Fibroblast of lung (primary cell): ENCODE measurements around the gene PIAS1. TPM values are rescaled to one million over a fixed set of nuclear protein-coding genes. Genes with fewer than 3 reads are reported as not detected.

Source experiments
- DNase-seq, 2 donors: peaks; one replicate each; pipeline versions ENCODE4 v3.0.0 to v3.0.0-alpha.2; 2010; ENCODE audit warnings: low read depth in 2 of 2
- H2AFZ ChIP-seq: 2 replicates; pipeline ENCODE4 v1.5.1; 2012; ENCODE audit warnings: low read length, control low read depth, inconsistent platforms
- H3K27ac ChIP-seq: 2 replicates; pipeline ENCODE4 v1.5.1; 2011; ENCODE audit warnings: low read length, control low read depth; ENCODE audit not compliant: insufficient read depth
- H3K27me3 ChIP-seq: 2 replicates; pipeline ENCODE4 v1.5.1; 2011; ENCODE audit warnings: mild to moderate bottlenecking, low read length; ENCODE audit not compliant: control insufficient read depth, insufficient read depth
- H3K36me3 ChIP-seq: 2 replicates; pipeline ENCODE4 v1.5.1; 2011; ENCODE audit warnings: low read length; ENCODE audit not compliant: control insufficient read depth, insufficient read depth
- H3K4me1 ChIP-seq: 2 replicates; pipeline ENCODE4 v1.5.1; 2011; ENCODE audit warnings: low read length; ENCODE audit not compliant: control insufficient read depth, insufficient read depth; ENCODE audit errors: extremely low read depth
- H3K4me2 ChIP-seq: 2 replicates; pipeline ENCODE4 v1.5.1; 2011; ENCODE audit warnings: low read length, control low read depth; ENCODE audit not compliant: insufficient read depth; ENCODE audit errors: extremely low read depth
- H3K4me3 ChIP-seq, 4 experiments: fragments of 200-600 bp in 1 of 4; sonication (generic) in 1 of 4; replicated peaks in 1 of 4; 2 replicates each; pipeline ENCODE4 v1.5.1; 2011 to 2016; ENCODE audit warnings: low read length in 4 of 4, low read depth in 3 of 4, mild to moderate bottlenecking in 3 of 4, control low read depth in 2 of 4, inconsistent platforms in 1 of 4, mixed read lengths in 1 of 4; ENCODE audit not compliant: insufficient read depth in 1 of 4; ENCODE audit errors: control extremely low read depth in 1 of 4
- H3K79me2 ChIP-seq: 2 replicates; pipeline ENCODE4 v1.5.1; 2012; ENCODE audit warnings: mild to moderate bottlenecking, low read length, inconsistent platforms; ENCODE audit not compliant: control insufficient read depth, insufficient read depth
- H3K9ac ChIP-seq: 2 replicates; pipeline ENCODE4 v1.5.1; 2011; ENCODE audit warnings: mild to moderate bottlenecking, low read length, control low read depth; ENCODE audit not compliant: insufficient read depth
- H3K9me3 ChIP-seq: 2 replicates; pipeline ENCODE4 v1.5.1; 2012; ENCODE audit warnings: low read depth, low read length; ENCODE audit not compliant: control insufficient read depth, insufficient read depth
- H4K20me1 ChIP-seq: 2 replicates; pipeline ENCODE4 v1.5.1; 2011; ENCODE audit warnings: low read length; ENCODE audit not compliant: control insufficient read depth, insufficient read depth; ENCODE audit errors: extremely low read depth
- EZH2 ChIP-seq: IDR thresholded peaks from 2 replicates; pipeline ENCODE4 v1.5.1; 2012; ENCODE audit warnings: low read length, control low read depth, mild to moderate bottlenecking; ENCODE audit errors: missing control alignments
- polyA plus RNA-seq, 2 donors: library from polyadenylated mRNA; depleted of rRNA in 1 of 2; stranded (reverse) in 1 of 2; unstranded in 1 of 2; fragments of >200 nt; gene quantifications; 2 replicates each; pipeline ENCODE4 v1.2.1, GENCODE V29; 2011 to 2012; ENCODE audit warnings: missing spikeins in 1 of 2
- total RNA-seq: library from RNA; depleted of rRNA; stranded (reverse); fragments of >200 nt; gene quantifications from 2 replicates; pipeline ENCODE4 v1.2.1, GENCODE V29; 2014
- TF ChIP-seq, protein P1 (sequence below), 2 donors: IDR thresholded peaks in 1 of 2; conservative IDR thresholded peaks in 1 of 2; 1 replicate in 1 of 2; 2 replicates in 1 of 2; pipeline ENCODE4 v1.5.1; 2011 to 2012; ENCODE audit warnings: low read length in 2 of 2, control low read depth in 1 of 2, inconsistent platforms in 1 of 2, low read depth in 1 of 2, mild to moderate bottlenecking in 1 of 2

Gene PIAS1
- total and polyA plus RNA-seq, 2 donors (not counting 1 experiment from before 2014, with no cell fraction given): 17.0 to 35.1 TPM

DNA sequence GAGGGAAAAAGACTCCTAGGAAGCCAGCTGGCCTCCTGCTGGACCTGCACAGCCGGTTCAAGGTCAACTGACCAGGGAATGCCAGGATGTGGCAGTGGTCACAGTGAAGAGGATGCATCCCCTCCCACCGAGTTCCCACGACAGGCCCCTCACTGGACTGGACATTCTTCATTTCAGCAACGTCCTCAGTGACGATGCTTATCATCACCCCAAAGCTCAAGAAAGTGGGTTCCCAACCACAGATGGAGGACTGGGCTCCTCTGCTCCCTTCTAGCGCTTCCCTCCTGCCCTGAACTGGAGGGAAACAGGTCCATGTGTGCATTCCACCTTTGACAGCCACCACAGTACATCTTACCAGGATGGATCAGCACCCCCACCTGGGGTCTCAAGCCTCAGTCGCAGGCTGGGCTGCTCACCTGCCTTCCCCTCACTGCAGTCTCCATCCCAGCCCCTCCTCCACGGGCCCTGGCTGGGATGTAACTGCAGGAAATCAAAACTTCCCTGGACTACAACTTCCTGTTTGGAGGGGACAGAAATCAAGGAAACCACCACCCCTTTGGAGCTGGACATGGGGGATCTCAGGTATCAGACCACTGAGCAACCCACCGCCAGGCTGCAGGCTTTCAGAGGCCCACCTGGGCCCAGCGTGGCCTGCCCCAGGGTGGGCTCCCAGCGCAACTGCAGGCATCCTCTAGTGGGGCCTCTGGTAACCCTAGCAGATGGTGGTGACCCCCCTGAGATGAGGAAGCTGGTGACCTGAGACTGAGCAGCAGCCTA lies 143.7 kb downstream of the PIAS1 start:
- TF ChIP-seq, protein P1, sequence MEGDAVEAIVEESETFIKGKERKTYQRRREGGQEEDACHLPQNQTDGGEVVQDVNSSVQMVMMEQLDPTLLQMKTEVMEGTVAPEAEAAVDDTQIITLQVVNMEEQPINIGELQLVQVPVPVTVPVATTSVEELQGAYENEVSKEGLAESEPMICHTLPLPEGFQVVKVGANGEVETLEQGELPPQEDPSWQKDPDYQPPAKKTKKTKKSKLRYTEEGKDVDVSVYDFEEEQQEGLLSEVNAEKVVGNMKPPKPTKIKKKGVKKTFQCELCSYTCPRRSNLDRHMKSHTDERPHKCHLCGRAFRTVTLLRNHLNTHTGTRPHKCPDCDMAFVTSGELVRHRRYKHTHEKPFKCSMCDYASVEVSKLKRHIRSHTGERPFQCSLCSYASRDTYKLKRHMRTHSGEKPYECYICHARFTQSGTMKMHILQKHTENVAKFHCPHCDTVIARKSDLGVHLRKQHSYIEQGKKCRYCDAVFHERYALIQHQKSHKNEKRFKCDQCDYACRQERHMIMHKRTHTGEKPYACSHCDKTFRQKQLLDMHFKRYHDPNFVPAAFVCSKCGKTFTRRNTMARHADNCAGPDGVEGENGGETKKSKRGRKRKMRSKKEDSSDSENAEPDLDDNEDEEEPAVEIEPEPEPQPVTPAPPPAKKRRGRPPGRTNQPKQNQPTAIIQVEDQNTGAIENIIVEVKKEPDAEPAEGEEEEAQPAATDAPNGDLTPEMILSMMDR (conservative IDR thresholded peaks at IDR 0.05 in 1 of 2, IDR thresholded peaks at IDR 0.05 in 1 of 2; ENCODE audit: low read depth in 1 of 2, low read length in 2 of 2): no peak
- no peak for TF ChIP-seq EZH2
- no peaks in the 10 kb centered on the region for H3K4me1 ChIP-seq
- H3K79me2 ChIP-seq: no peaks in the 10 kb centered on the region
- H4K20me1 ChIP-seq: no peaks in the 10 kb centered on the region
- no peak overlapping the region for H3K4me2 ChIP-seq
- no peak overlapping the region for H2AFZ ChIP-seq
- H3K9me3 ChIP-seq: no peaks in the 10 kb centered on the region
- peaks cover 3% of the 10 kb centered on the region for H3K36me3 ChIP-seq
- no peak overlapping the region for H3K27ac ChIP-seq
- no peak for DNase-seq
- no peak overlapping the region for H3K9ac ChIP-seq
- no peaks in the 10 kb centered on the region for H3K27me3 ChIP-seq
- no peak overlapping the region for H3K4me3 ChIP-seq

DNA sequence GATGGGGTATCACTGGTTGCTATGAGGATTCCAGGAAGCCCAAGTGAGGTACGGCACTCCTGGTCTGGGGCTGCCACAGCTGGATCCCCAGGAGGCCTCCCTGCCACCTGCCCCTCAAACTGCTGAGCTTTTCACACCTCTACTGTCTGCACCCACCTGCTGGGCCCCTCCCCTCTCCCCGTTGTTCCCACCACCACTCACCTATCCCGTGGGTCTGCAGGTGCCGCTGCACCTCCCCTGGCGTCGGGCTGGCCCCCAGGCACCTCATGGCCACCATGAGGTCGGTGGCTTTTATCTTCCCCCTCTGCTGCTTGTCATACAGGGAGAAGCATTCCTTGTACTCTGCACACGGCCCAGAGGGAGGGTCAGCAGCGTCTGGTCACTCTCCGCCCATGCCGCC lies 145.2 kb downstream of the PIAS1 start:
- Histone ChIP-seq H3K9me3 (no peaks in the 10 kb centered on the region), H3K27ac (no peak overlapping the region), H3K9ac (no peak overlapping the region), H3K27me3 (no peaks in the 10 kb centered on the region), H3K4me3 (no peak overlapping the region), H3K36me3 (peaks cover 3% of the 10 kb centered on the region), H3K4me2 (no peak overlapping the region), H2AFZ (no peak overlapping the region), H3K79me2 (no peaks in the 10 kb centered on the region), H3K4me1 (no peaks in the 10 kb centered on the region), H4K20me1 (no peaks in the 10 kb centered on the region)
- no peak for DNase-seq
- TF ChIP-seq, protein P1 (conservative IDR thresholded peaks at IDR 0.05 in 1 of 2, IDR thresholded peaks at IDR 0.05 in 1 of 2; ENCODE audit: low read depth in 1 of 2, low read length in 2 of 2): no peak
- no peak for TF ChIP-seq EZH2

DNA sequence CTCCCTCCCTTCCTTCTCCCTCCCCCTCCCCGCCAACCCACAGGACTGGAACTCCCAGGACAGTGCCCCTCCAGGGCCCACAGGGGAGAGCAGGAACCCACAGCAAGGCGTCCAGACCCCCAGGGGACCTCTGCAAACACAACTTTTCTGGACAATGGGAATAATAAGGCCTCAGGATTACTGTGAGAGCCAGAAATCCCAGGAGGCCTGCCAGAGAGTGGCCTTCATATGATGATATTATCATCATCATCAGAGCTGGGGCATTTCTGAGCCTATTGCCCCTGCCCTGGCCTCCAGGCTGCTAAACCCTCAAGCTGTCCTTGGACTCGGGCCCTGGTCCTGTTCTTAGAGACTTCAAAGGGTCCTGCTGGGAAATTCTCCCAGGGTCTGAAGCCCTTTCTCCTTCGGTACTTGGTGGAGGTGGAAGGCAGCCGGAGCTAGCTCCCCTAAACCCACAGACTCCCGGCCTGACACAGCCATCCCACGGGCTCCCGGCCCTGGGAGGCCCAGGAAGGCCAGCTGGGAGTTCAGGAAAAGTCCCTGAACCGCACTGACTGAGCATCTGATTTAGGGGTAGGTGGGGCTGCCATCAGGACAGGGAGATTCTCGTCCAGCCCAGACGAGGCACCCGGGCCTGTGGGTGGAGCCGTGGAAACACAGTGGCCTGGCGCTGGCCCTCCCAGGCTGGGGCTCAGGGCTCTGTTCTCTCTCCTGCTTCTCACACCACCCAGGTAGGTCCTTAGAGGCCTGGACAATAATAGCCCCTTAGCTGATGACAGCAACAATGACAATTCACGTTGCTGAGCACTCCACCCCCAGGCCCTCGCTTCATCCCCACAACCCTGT lies 146.1 kb downstream of the PIAS1 start:
- no peak overlapping the region for H3K4me2 ChIP-seq
- H3K36me3 ChIP-seq: peaks cover 3% of the 10 kb centered on the region
- H3K79me2 ChIP-seq: no peaks in the 10 kb centered on the region
- no peak overlapping the region for H3K4me3 ChIP-seq
- no peak overlapping the region for H3K9ac ChIP-seq
- no peaks in the 10 kb centered on the region for H3K27me3 ChIP-seq
- DNase-seq: no peak
- H3K27ac ChIP-seq: no peak overlapping the region
- no peaks in the 10 kb centered on the region for H3K9me3 ChIP-seq
- no peaks in the 10 kb centered on the region for H4K20me1 ChIP-seq
- no peak for TF ChIP-seq EZH2
- TF ChIP-seq, protein P1 (conservative IDR thresholded peaks at IDR 0.05 in 1 of 2, IDR thresholded peaks at IDR 0.05 in 1 of 2; ENCODE audit: low read depth in 1 of 2, low read length in 2 of 2): no peak
- H2AFZ ChIP-seq: no peak overlapping the region
- H3K4me1 ChIP-seq: no peaks in the 10 kb centered on the region
